ENCODE results near the gene SLC17A7. TPM values are rescaled to one million over a fixed set of nuclear protein-coding genes. Genes with fewer than 3 reads are reported as not detected.
A peak's percentile ranks its signal among the peaks of the same experiment; 100 is the strongest.
"Not testable (repeated sequence)": the region's sequence is repeated elsewhere in the genome, so short reads cannot be mapped to it uniquely, and the experiment has no call there.

The SLC17A7 gene
- total RNA-seq, 1 donor from 2014 or later = 0.54 TPM

DNA sequence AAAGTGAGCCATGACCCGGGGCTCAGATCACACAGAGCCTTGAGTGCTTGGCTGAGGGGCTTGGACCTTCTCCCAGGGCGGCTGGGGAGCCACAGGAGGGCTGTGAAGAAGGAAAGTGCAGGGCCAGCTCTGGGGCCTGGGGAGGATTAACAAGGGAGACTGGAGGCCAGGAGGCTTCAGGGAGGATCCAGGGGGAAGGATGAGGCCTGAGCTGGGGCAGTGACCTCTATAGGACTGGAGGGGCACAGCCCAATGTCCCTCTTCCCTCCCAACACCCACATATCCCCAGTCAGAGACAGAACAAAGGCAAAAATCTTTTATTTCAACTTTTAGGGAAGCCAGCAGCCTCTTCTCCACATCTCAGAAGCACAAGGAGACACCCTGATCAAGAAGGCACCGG, 4.7 kb upstream of the SLC17A7 start:
- H3K4me3 Mint-ChIP-seq = no peak overlapping the region
- DNase-seq = no peak
- H3K9me3 Mint-ChIP-seq = no peaks in the 10 kb centered on the region
- no peak overlapping the region for H3K27ac Mint-ChIP-seq
- peaks cover 42% of the 10 kb centered on the region for H3K36me3 Mint-ChIP-seq (ENCODE audit: low read depth)
- H3K4me1 Mint-ChIP-seq = peaks cover 54% of the 10 kb centered on the region
- intact Hi-C loops (cut with micrococcal nuclease) = no loop called here
- H3K27me3 Mint-ChIP-seq = peaks cover 15% of the 10 kb centered on the region

DNA sequence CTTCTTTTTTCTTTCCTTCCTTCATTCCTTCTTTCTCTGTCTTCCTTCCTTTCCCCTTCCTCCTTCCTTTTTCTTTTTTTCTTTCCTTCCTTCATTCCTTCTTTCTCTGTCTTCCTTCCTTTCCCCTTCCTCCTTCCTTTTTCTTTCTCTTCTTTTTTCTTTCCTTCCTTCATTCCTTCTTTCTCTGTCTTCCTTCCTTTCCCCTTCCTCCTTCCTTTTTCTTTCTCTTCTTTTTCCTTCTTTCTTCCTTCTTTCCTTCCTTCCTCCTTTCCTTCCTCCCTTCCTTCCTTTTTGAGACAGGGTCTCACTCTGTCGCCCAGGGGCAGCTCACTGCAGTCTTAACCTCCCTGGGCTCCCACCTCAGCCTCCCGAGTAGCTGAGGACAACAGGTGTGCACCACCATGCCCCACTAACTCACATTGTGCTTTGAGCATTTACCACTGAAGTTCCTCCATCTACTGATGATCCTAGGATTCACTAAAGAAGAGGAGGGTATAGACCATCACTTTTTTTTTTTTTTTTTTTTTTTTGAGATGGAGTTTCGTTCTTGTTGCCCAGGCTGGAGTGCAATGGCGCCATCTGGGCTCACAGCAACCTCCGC, 2.9 kb upstream of the SLC17A7 start:
- H3K9me3 Mint-ChIP-seq, DNase-seq: not testable (repeated sequence)
- peaks cover 28% of the 10 kb centered on the region for H3K36me3 Mint-ChIP-seq (ENCODE audit: low read depth)
- intact Hi-C loops (cut with micrococcal nuclease) = loop anchor here (5.0 kb wide), 1 partner anchor 217 kb away; no protein-coding TSS in a partner anchor
- H3K27me3 Mint-ChIP-seq = peaks cover 33% of the 10 kb centered on the region
- peaks cover 47% of the 10 kb centered on the region for H3K4me1 Mint-ChIP-seq
- peak overlapping the region; percentile 88 for H3K27ac Mint-ChIP-seq
- H3K4me3 Mint-ChIP-seq = peak overlapping the region; percentile 89

GRCh38 chr19:49443366-49444099, 2.2 kb upstream of the SLC17A7 start:
- peak overlapping the region; percentile 89 for H3K4me3 Mint-ChIP-seq
- intact Hi-C loops (cut with micrococcal nuclease) = loop anchor here (1.0 to 5.0 kb wide), 5 partner anchors 10 to 216 kb away; partner anchors contain the start of gene ALDH16A1
- H3K27me3 Mint-ChIP-seq = peaks cover 39% of the 10 kb centered on the region
- DNase-seq = peak; percentile 98
- peaks cover 22% of the 10 kb centered on the region for H3K36me3 Mint-ChIP-seq (ENCODE audit: low read depth)
- peak overlapping the region; percentile 88 for H3K27ac Mint-ChIP-seq
- H3K9me3 Mint-ChIP-seq = no peaks in the 10 kb centered on the region
- H3K4me1 Mint-ChIP-seq = peaks cover 45% of the 10 kb centered on the region

DNA sequence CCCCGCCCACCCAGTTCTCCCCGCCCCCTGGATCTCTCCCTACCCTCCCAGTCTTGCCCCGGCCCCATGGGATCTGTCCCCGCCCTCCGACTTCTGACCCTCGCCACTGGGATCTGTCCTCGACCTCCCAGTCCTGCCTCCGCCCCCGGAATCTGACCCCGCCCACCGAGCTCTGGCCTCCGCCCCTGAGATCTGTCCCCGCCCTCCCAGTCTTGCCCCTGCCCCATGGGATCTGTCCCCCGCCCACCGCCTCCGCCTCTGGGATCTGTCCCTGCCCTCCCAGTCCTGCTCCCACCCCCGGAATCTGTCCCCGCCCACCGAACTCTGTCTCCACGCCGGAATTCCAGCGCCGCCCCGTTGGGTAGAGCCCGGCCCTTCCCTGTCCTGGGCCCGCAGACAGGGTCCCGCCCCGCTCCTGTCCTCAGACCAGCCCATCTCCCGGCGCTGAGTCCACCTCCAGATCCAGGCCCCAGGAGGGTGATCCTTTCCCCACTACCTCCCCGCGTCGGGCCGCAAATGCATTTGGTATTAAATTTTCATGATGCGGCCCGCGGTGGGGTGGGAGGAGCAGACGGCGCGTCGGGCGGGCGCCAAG, 1.5 kb upstream of the SLC17A7 start:
- Mint-ChIP-seq H3K27ac (peak overlapping the region; percentile 88), H3K4me3 (peak overlapping the region; percentile 89), H3K36me3 (ENCODE audit: low read depth) (peaks cover 17% of the 10 kb centered on the region), H3K4me1 (peaks cover 40% of the 10 kb centered on the region), H3K9me3 (no peaks in the 10 kb centered on the region), H3K27me3 (peaks cover 46% of the 10 kb centered on the region)
- peak; percentile 93 for DNase-seq
- intact Hi-C loops (cut with micrococcal nuclease) = loop anchor here (1.0 to 5.0 kb wide), 5 partner anchors 10 to 216 kb away; partner anchors contain the start of gene ALDH16A1

DNA sequence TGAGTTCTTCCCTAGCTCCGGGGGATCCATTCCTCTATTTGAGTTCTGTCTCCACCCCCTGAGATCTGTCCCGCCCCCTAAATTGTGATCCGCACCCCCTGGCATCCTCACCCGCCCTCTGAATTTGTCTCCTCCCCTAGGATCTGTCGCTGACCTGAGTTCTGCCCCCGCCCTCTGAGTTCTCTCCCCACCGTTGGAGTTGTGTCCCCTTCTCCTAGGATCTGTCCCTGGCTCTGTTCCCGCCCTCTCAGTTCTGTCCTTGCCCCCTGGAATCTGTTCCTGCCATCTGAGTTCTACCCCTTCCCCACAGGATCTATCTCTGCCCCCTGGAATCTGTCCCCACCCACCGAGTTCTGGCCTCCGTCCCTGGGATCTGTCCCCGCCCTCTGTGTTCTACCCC, 1.0 kb upstream of the SLC17A7 start:
- peak overlapping the region; percentile 89 for H3K4me3 Mint-ChIP-seq
- no peaks in the 10 kb centered on the region for H3K9me3 Mint-ChIP-seq
- peaks cover 51% of the 10 kb centered on the region for H3K27me3 Mint-ChIP-seq
- DNase-seq = peak; percentile 78
- peak overlapping the region; percentile 60 for H3K27ac Mint-ChIP-seq
- intact Hi-C loops (cut with micrococcal nuclease) = loop anchor here (2.0 to 5.0 kb wide), 2 partner anchors 22 to 215 kb away; no protein-coding TSS in a partner anchor
- H3K4me1 Mint-ChIP-seq = peaks cover 40% of the 10 kb centered on the region
- peaks cover 15% of the 10 kb centered on the region for H3K36me3 Mint-ChIP-seq (ENCODE audit: low read depth)

GRCh38 chr19:49441960-49442350, 628 bp upstream of the SLC17A7 start:
- peak overlapping the region; percentile 89 for H3K4me3 Mint-ChIP-seq
- no peak for DNase-seq
- no peaks in the 10 kb centered on the region for H3K9me3 Mint-ChIP-seq
- H3K36me3 Mint-ChIP-seq (ENCODE audit: low read depth) = peaks cover 15% of the 10 kb centered on the region
- peak overlapping the region; percentile 70 for H3K27ac Mint-ChIP-seq
- peaks cover 41% of the 10 kb centered on the region for H3K4me1 Mint-ChIP-seq
- H3K27me3 Mint-ChIP-seq = peaks cover 55% of the 10 kb centered on the region
- intact Hi-C loops (cut with micrococcal nuclease) = loop anchor here (2.0 to 5.0 kb wide), 2 partner anchors 21 to 215 kb away; no protein-coding TSS in a partner anchor

DNA sequence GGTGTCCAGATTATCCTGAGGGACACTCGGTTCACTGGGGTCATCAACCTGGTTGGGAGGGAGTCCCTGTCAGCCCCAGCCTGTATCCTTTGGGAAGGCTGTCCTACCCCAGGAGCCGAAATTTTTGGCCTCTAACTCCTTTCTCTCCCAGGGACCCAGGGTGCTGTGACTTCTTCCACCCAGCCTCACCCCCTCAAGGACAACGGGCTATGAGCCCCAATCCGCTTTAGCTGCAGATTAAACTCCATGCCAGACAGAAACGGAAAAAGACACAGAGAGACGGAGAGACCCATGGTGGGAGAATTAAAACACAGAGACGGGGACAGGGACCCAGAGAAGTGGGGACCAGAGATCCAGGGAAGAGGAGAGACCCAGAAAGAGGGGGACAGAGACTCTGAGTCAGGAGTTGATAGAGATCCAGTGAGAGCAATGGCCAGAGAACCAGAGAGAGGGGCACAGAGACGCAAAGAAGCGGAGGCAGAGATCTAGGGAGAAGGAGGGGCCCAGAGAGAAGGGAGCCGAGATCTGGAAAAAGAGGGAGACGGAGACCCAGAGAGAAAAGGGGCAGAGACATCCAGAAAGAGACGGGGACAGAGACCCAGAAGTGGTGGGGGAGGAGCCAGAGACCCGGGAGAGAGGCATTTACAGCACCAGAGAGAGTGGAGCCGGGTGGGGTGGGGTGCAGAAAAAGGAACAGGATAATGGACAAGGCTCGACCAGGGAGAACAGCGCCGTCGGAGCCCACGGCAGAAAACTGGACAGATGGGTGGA, 703 bp downstream of the SLC17A7 start:
- Mint-ChIP-seq H3K36me3 (ENCODE audit: low read depth) (peaks cover 6% of the 10 kb centered on the region), H3K9me3 (no peaks in the 10 kb centered on the region), H3K27me3 (peaks cover 68% of the 10 kb centered on the region), H3K4me1 (peaks cover 43% of the 10 kb centered on the region), H3K4me3 (peak overlapping the region; percentile 70), H3K27ac (no peak overlapping the region)
- no peak for DNase-seq
- intact Hi-C loops (cut with micrococcal nuclease) = loop anchor here (5.0 kb wide), 1 partner anchor 213 kb away; no protein-coding TSS in a partner anchor

DNA sequence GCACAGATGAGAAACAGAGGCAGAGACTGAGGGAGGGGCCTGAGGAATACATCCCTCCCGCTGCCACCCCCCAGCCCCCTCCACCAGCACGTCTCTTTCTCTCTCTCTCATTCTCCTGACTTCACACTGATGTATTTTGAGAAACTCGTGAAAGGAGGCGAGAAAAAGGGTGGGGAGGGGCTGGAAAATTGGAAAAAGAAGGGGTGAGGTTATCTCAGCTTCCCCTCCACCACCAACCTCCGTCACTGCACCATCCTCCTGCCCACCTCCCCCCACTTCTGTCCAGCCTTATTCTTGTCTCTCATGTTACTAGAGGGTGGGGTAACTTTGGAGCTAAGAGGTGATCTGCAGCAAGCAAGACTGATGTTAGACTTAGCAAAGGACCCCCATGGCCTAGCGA, 1.5 kb downstream of the SLC17A7 start:
- peaks cover 40% of the 10 kb centered on the region for H3K4me1 Mint-ChIP-seq
- H3K4me3 Mint-ChIP-seq = no peak overlapping the region
- H3K27ac Mint-ChIP-seq = no peak overlapping the region
- no peaks in the 10 kb centered on the region for H3K9me3 Mint-ChIP-seq
- intact Hi-C loops (cut with micrococcal nuclease) = loop anchor here (5.0 kb wide), 1 partner anchor 213 kb away; no protein-coding TSS in a partner anchor
- no peak for DNase-seq
- peaks cover 76% of the 10 kb centered on the region for H3K27me3 Mint-ChIP-seq
- H3K36me3 Mint-ChIP-seq (ENCODE audit: low read depth) = no peaks in the 10 kb centered on the region

GRCh38 chr19:49438261-49438660, 3.1 kb downstream of the SLC17A7 start:
- peaks cover 90% of the 10 kb centered on the region for H3K27me3 Mint-ChIP-seq
- no peak for DNase-seq
- H3K9me3 Mint-ChIP-seq = no peaks in the 10 kb centered on the region
- H3K4me1 Mint-ChIP-seq = peaks cover 34% of the 10 kb centered on the region
- intact Hi-C loops (cut with micrococcal nuclease) = no loop called here
- H3K27ac Mint-ChIP-seq = no peak overlapping the region
- H3K36me3 Mint-ChIP-seq (ENCODE audit: low read depth) = no peaks in the 10 kb centered on the region
- H3K4me3 Mint-ChIP-seq = no peak overlapping the region

- Mint-ChIP-seq H3K36me3 (ENCODE audit: low read depth) (no peaks in the 10 kb centered on the region), H3K4me3 (no peak overlapping the region), H3K9me3 (no peaks in the 10 kb centered on the region), H3K27me3 (peaks cover 91% of the 10 kb centered on the region), H3K27ac (no peak overlapping the region), H3K4me1 (peaks cover 30% of the 10 kb centered on the region)
- intact Hi-C loops (cut with micrococcal nuclease) = no loop called here
- no peak for DNase-seq
Observed at GRCh38 chr19:49437231-49437630, 4.1 kb downstream of the SLC17A7 start.

GRCh38 chr19:49436381-49437017, 4.8 kb downstream of the SLC17A7 start:
- Mint-ChIP-seq H3K4me1 (peaks cover 26% of the 10 kb centered on the region), H3K27me3 (peaks cover 89% of the 10 kb centered on the region), H3K9me3 (no peaks in the 10 kb centered on the region), H3K4me3 (peak overlapping the region; percentile 8), H3K36me3 (ENCODE audit: low read depth) (no peaks in the 10 kb centered on the region), H3K27ac (peak overlapping the region; percentile 35)
- peak; percentile 88 for DNase-seq
- intact Hi-C loops (cut with micrococcal nuclease) = no loop called here

DNA sequence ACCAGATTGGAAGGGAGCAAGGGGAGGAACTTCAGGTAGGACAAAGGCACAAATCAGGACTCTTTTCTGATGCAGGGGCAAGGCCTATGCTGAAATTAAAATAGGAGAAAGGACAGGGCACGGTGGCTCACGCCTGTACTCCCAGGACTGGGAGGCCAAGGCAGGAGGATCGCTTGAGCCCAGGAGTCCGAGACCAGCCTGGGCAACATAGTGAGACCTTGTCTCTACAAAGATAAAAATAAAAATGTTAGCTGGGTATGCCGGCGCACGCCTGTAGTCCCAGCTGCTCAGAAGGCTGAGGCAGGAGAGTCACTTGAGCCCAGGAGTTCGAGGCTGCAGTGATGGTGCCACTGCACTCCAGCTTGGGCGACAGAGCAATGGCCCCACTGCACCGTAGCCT, 5.7 kb downstream of the SLC17A7 start:
- intact Hi-C loops (cut with micrococcal nuclease) = no loop called here
- no peaks in the 10 kb centered on the region for H3K36me3 Mint-ChIP-seq (ENCODE audit: low read depth)
- peaks cover 89% of the 10 kb centered on the region for H3K27me3 Mint-ChIP-seq
- no peak for DNase-seq
- no peaks in the 10 kb centered on the region for H3K9me3 Mint-ChIP-seq
- peaks cover 27% of the 10 kb centered on the region for H3K4me1 Mint-ChIP-seq
- no peak overlapping the region for H3K4me3 Mint-ChIP-seq
- H3K27ac Mint-ChIP-seq = no peak overlapping the region
